Measurements from ENCODE around the gene GRID1. TPM values are rescaled to one million over a fixed set of nuclear protein-coding genes. Genes with fewer than 3 reads are reported as not detected.
A peak's percentile ranks its signal among the peaks of the same experiment; 100 is the strongest.

Gene GRID1
- total RNA-seq, 1 experiment from 2014 or later = 0.53 TPM

- in situ Hi-C loops (cut with HindIII; ENCODE audit: low pct_unique_long_range_greater_than_20kb, low sequenced_read_pairs) = no loop called here
- no peak for DNase-seq (ENCODE audit: low read depth, low spot score)
These were observed 83.7 kb downstream of the GRID1 start for GRCh38 chr10:86282664-86283465.

GRCh38 chr10:86281396-86281795 is 85.2 kb downstream of the GRID1 start:
- in situ Hi-C loops (cut with HindIII; ENCODE audit: low pct_unique_long_range_greater_than_20kb, low sequenced_read_pairs) = no loop called here
- DNase-seq (ENCODE audit: low read depth, low spot score) = no peak

- in situ Hi-C loops (cut with HindIII; ENCODE audit: low pct_unique_long_range_greater_than_20kb, low sequenced_read_pairs) = no loop called here
- DNase-seq (ENCODE audit: low read depth, low spot score) = no peak
These were observed 97.3 kb downstream of the GRID1 start for GRCh38 chr10:86269332-86269731.

GRCh38 chr10:86267286-86268195 is 99.1 kb downstream of the GRID1 start:
- DNase-seq (ENCODE audit: low read depth, low spot score) = no peak
- in situ Hi-C loops (cut with HindIII; ENCODE audit: low pct_unique_long_range_greater_than_20kb, low sequenced_read_pairs) = no loop called here

- DNase-seq (ENCODE audit: low read depth, low spot score) = no peak
These were observed 100.0 kb downstream of the GRID1 start for GRCh38 chr10:86266446-86267242.

GRCh38 chr10:86265895-86266259 is 100.7 kb downstream of the GRID1 start:
- in situ Hi-C loops (cut with HindIII; ENCODE audit: low pct_unique_long_range_greater_than_20kb, low sequenced_read_pairs) = no loop called here
- no peak for DNase-seq (ENCODE audit: low read depth, low spot score)

More at GRCh38 chr10:86266446-86267242, 100.0 kb downstream of the GRID1 start:
- in situ Hi-C loops (cut with HindIII; ENCODE audit: low pct_unique_long_range_greater_than_20kb, low sequenced_read_pairs) = no loop called here

- no peak for DNase-seq (ENCODE audit: low read depth, low spot score)
- in situ Hi-C loops (cut with HindIII; ENCODE audit: low pct_unique_long_range_greater_than_20kb, low sequenced_read_pairs) = no loop called here
These were observed 101.2 kb downstream of the GRID1 start for GRCh38 chr10:86265236-86265894.

- DNase-seq (ENCODE audit: low read depth, low spot score) = no peak
- in situ Hi-C loops (cut with HindIII; ENCODE audit: low pct_unique_long_range_greater_than_20kb, low sequenced_read_pairs) = no loop called here
These were observed 101.9 kb downstream of the GRID1 start for GRCh38 chr10:86264481-86265231.

- in situ Hi-C loops (cut with HindIII; ENCODE audit: low pct_unique_long_range_greater_than_20kb, low sequenced_read_pairs) = no loop called here
- no peak for DNase-seq (ENCODE audit: low read depth, low spot score)
These were observed 102.7 kb downstream of the GRID1 start for GRCh38 chr10:86263907-86264306.

GRCh38 chr10:86263209-86263608 is 103.4 kb downstream of the GRID1 start:
- in situ Hi-C loops (cut with HindIII; ENCODE audit: low pct_unique_long_range_greater_than_20kb, low sequenced_read_pairs) = no loop called here
- DNase-seq (ENCODE audit: low read depth, low spot score) = no peak

- DNase-seq (ENCODE audit: low read depth, low spot score) = no peak
- in situ Hi-C loops (cut with HindIII; ENCODE audit: low pct_unique_long_range_greater_than_20kb, low sequenced_read_pairs) = no loop called here
These were observed 103.9 kb downstream of the GRID1 start for GRCh38 chr10:86262688-86263181.

GRCh38 chr10:86261941-86262687 is 104.5 kb downstream of the GRID1 start:
- in situ Hi-C loops (cut with HindIII; ENCODE audit: low pct_unique_long_range_greater_than_20kb, low sequenced_read_pairs) = no loop called here
- peak; percentile 49 for DNase-seq (ENCODE audit: low read depth, low spot score)

GRCh38 chr10:86261470-86261869 is 105.1 kb downstream of the GRID1 start:
- in situ Hi-C loops (cut with HindIII; ENCODE audit: low pct_unique_long_range_greater_than_20kb, low sequenced_read_pairs) = no loop called here
- no peak for DNase-seq (ENCODE audit: low read depth, low spot score)

GRCh38 chr10:86260564-86260963 is 106.0 kb downstream of the GRID1 start:
- no peak for DNase-seq (ENCODE audit: low read depth, low spot score)
- in situ Hi-C loops (cut with HindIII; ENCODE audit: low pct_unique_long_range_greater_than_20kb, low sequenced_read_pairs) = no loop called here

GRCh38 chr10:86259901-86260562 is 106.6 kb downstream of the GRID1 start:
- in situ Hi-C loops (cut with HindIII; ENCODE audit: low pct_unique_long_range_greater_than_20kb, low sequenced_read_pairs) = no loop called here
- DNase-seq (ENCODE audit: low read depth, low spot score) = no peak

GRCh38 chr10:86258941-86259340 is 107.7 kb downstream of the GRID1 start:
- no peak for DNase-seq (ENCODE audit: low read depth, low spot score)
- in situ Hi-C loops (cut with HindIII; ENCODE audit: low pct_unique_long_range_greater_than_20kb, low sequenced_read_pairs) = no loop called here
